Panc1 (cell line): Measurements from ENCODE around the gene EFCC1. TPM values are rescaled to one million over a fixed set of nuclear protein-coding genes. Genes with fewer than 3 reads are reported as not detected.

Experiments
- ATAC-seq: fragments of 200-7000 bp; cut with Tn5 transposase; 2 replicates; pipeline ENCODE4 v1.9.1; 2020; ENCODE audit warnings: mild to moderate bottlenecking, moderate library complexity
- BruUV-seq: library from RNA; stranded (reverse); fragments of 400-500 nt; replicated peaks from 2 replicates; lab custom pipeline; 2021; lab: Mats Ljungman, UMichigan
- CTCF ChIA-PET: fragments of 300-600 bp; sonication (Branson Sonifier 250); formaldehyde crosslinking; loops from one replicate; lab custom pipeline; 2022; ENCODE audit warnings: antibody characterized with exemption; lab: Charles Lee
- POLR2A ChIA-PET: fragments of 300-600 bp; sonication (Branson Sonifier 250); formaldehyde crosslinking; loops from one replicate; lab custom pipeline; 2022; ENCODE audit warnings: antibody characterized with exemption; lab: Charles Lee
- DNase-seq: peaks from one replicate; pipeline ENCODE4 v3.0.0-alpha.2; 2010; ENCODE audit warnings: low read depth, low spot score
- H3K27ac ChIP-seq: 2 replicates; pipeline ENCODE4 v1.5.1; 2011; ENCODE audit warnings: mild to moderate bottlenecking, low read length, inconsistent platforms
- H3K27me3 ChIP-seq: fragments of 200-500 bp; sonication (Bioruptor generic); 2 replicates; pipeline ENCODE4 v1.6.0; 2014; ENCODE audit warnings: low read length, inconsistent platforms; ENCODE audit not compliant: control insufficient read depth, insufficient read depth
- H3K36me3 ChIP-seq: fragments of 200-500 bp; sonication (Bioruptor generic); 2 replicates; pipeline ENCODE4 v1.5.1; 2014; ENCODE audit warnings: inconsistent platforms, mild to moderate bottlenecking, low read length, moderate library complexity; ENCODE audit not compliant: control insufficient read depth, insufficient read depth
- H3K4me1 ChIP-seq: 2 replicates; pipeline ENCODE4 v1.5.1; 2011; ENCODE audit warnings: inconsistent platforms, mild to moderate bottlenecking, low read length, moderate library complexity; ENCODE audit not compliant: control insufficient read depth, insufficient read depth
- H3K4me3 ChIP-seq, 2 experiments: 2 replicates each; pipeline ENCODE4 v1.5.1; 2011 to 2012; ENCODE audit warnings: low read depth in 2 of 2, low read length in 2 of 2, mild to moderate bottlenecking in 2 of 2, inconsistent platforms in 1 of 2, moderate library complexity in 1 of 2
- H3K9me3 ChIP-seq: fragments of 200-500 bp; sonication (Bioruptor generic); 2 replicates; pipeline ENCODE4 v1.5.1; 2014; ENCODE audit warnings: low read depth, mild to moderate bottlenecking, inconsistent platforms, low read length, moderate library complexity; ENCODE audit not compliant: control insufficient read depth, insufficient read depth
- POLR2AphosphoS5 ChIP-seq: IDR thresholded peaks from 2 replicates; pipeline ENCODE4 v1.6.1; 2012; ENCODE audit warnings: mild to moderate bottlenecking, low read depth, low read length, moderate library complexity
- SIN3A ChIP-seq: IDR thresholded peaks from 2 replicates; pipeline ENCODE4 v1.6.1; 2012; ENCODE audit warnings: low read depth, mild to moderate bottlenecking, low read length, moderate library complexity, borderline replicate concordance; ENCODE audit not compliant: insufficient read depth
- TCF7L2 ChIP-seq: IDR thresholded peaks from 2 replicates; pipeline ENCODE4 v1.6.1; 2011; ENCODE audit warnings: mild to moderate bottlenecking, low read depth, low read length, inconsistent platforms
- in situ Hi-C: cut with HindIII; loops from 2 replicates; pipeline ENCODE4 v1.10.0; 2016; ENCODE audit warnings: low sequenced_read_pairs, low pct_unique_long_range_greater_than_20kb
- intact Hi-C: fragments of 100-400 bp; cut with micrococcal nuclease; formaldehyde crosslinking; loops from one replicate; pipeline ENCODE4 v1.10.0; 2022; ENCODE audit not compliant: unreplicated experiment
- total RNA-seq: library from RNA; stranded (reverse); gene quantifications from one replicate; pipeline ENCODE4 v1.2.1, GENCODE V29; 2021; ENCODE audit not compliant: unreplicated experiment
- TF ChIP-seq, protein P1 (sequence below): fragments of 450-650 bp; IDR thresholded peaks from 2 replicates; pipeline ENCODE4 v1.5.1; 2017; ENCODE audit warnings: mild to moderate bottlenecking
- TF ChIP-seq, protein P2 (sequence below), 2 experiments: IDR thresholded peaks; 2 replicates each; pipeline ENCODE4 v1.6.1; 2011 to 2012; ENCODE audit warnings: low read depth in 2 of 2, control low read depth in 1 of 2, low read length in 1 of 2, mild to moderate bottlenecking in 1 of 2, moderate library complexity in 1 of 2; ENCODE audit not compliant: insufficient read depth in 1 of 2

Gene EFCC1
- total RNA-seq, 1 experiment from 2014 or later, result 0.15 TPM

DNA sequence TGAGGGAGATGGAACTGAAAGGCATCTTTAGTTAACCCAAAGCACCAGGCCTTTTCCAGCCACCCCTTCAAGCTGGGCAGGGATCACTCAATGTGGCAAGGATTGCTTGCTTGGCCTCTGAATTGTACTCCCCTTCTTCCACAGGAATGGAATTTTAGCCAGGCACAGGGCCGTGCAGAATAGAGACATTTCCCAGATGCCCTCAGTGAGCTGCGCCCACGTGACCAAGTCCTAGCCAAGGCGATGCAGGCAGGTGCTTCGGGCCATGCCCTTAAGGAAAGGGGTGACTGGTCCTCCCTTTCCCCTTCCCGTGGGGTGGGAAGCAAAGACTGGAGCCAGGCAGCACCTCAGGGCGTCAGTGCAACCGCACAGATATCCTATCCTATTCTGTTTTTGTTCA lies 77.4 kb downstream of the EFCC1 start:
- CTCF ChIA-PET, result no interaction called here
- in situ Hi-C loops, result no loop called here
- ATAC-seq, result no peak

DNA sequence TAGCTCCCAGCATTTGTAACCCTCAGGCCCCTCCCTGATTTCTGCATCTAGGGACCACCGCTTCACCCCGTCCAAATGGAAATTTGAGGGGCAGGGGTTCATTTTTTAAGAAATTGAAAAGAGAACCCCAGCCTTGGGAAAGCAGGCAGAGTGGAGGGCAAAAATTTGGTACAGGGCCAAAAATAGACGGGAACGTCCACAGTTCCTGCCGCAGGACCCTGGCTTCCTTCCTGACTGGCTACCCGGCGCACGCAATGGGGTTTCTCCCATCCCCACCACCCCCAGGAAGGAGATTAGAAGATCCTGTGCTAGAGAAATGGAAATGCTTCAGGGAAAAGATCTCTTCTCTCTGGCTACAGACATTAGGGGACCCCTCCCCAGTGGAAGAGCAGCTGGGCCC lies 80.4 kb downstream of the EFCC1 start:
- Histone ChIP-seq H3K4me1 (no peaks in the 10 kb centered on the region), H3K36me3 (no peaks in the 10 kb centered on the region), H3K4me3 (no peak overlapping the region), H3K27ac (no peak overlapping the region), H3K9me3 (no peaks in the 10 kb centered on the region), H3K27me3 (no peaks in the 10 kb centered on the region)
- ChIA-PET CTCF (no interaction called here), POLR2A (interaction anchor here (0.6 kb wide), 1 partner anchor 135 kb away, joined by 4 read pairs; no protein-coding TSS in a partner anchor)
- in situ Hi-C loops, result no loop called here
- no TSS peak for BruUV-seq
- intact Hi-C loops, result loop anchor here (10.0 kb wide), 1 partner anchor 107 kb away; no protein-coding TSS in a partner anchor
- ATAC-seq (no peak), DNase-seq (no peak)
- TF ChIP-seq, protein P1, sequence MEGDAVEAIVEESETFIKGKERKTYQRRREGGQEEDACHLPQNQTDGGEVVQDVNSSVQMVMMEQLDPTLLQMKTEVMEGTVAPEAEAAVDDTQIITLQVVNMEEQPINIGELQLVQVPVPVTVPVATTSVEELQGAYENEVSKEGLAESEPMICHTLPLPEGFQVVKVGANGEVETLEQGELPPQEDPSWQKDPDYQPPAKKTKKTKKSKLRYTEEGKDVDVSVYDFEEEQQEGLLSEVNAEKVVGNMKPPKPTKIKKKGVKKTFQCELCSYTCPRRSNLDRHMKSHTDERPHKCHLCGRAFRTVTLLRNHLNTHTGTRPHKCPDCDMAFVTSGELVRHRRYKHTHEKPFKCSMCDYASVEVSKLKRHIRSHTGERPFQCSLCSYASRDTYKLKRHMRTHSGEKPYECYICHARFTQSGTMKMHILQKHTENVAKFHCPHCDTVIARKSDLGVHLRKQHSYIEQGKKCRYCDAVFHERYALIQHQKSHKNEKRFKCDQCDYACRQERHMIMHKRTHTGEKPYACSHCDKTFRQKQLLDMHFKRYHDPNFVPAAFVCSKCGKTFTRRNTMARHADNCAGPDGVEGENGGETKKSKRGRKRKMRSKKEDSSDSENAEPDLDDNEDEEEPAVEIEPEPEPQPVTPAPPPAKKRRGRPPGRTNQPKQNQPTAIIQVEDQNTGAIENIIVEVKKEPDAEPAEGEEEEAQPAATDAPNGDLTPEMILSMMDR, result no peak
- TF ChIP-seq, protein P2, sequence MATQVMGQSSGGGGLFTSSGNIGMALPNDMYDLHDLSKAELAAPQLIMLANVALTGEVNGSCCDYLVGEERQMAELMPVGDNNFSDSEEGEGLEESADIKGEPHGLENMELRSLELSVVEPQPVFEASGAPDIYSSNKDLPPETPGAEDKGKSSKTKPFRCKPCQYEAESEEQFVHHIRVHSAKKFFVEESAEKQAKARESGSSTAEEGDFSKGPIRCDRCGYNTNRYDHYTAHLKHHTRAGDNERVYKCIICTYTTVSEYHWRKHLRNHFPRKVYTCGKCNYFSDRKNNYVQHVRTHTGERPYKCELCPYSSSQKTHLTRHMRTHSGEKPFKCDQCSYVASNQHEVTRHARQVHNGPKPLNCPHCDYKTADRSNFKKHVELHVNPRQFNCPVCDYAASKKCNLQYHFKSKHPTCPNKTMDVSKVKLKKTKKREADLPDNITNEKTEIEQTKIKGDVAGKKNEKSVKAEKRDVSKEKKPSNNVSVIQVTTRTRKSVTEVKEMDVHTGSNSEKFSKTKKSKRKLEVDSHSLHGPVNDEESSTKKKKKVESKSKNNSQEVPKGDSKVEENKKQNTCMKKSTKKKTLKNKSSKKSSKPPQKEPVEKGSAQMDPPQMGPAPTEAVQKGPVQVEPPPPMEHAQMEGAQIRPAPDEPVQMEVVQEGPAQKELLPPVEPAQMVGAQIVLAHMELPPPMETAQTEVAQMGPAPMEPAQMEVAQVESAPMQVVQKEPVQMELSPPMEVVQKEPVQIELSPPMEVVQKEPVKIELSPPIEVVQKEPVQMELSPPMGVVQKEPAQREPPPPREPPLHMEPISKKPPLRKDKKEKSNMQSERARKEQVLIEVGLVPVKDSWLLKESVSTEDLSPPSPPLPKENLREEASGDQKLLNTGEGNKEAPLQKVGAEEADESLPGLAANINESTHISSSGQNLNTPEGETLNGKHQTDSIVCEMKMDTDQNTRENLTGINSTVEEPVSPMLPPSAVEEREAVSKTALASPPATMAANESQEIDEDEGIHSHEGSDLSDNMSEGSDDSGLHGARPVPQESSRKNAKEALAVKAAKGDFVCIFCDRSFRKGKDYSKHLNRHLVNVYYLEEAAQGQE (IDR thresholded peaks at IDR 0.05; ENCODE audit: insufficient read depth in 1 of 2, low read depth in 2 of 2, low read length in 1 of 2), result no peak
- TF ChIP-seq POLR2AphosphoS5 (no peak), SIN3A (no peak), TCF7L2 (no peak)

More for the DNA sequence above, 77.4 kb downstream of the EFCC1 start:
- Histone ChIP-seq H3K4me1 (no peaks in the 10 kb centered on the region), H3K27ac (no peak overlapping the region), H3K27me3 (no peaks in the 10 kb centered on the region), H3K9me3 (no peaks in the 10 kb centered on the region), H3K36me3 (no peaks in the 10 kb centered on the region), H3K4me3 (no peak overlapping the region)
- no peak for DNase-seq
- intact Hi-C loops, result no loop called here
- no TSS peak for BruUV-seq
- TF ChIP-seq TCF7L2, result no peak
- TF ChIP-seq, protein P1, result no peak
- TF ChIP-seq, protein P2 (IDR thresholded peaks at IDR 0.05; ENCODE audit: insufficient read depth in 1 of 2, low read depth in 2 of 2, low read length in 1 of 2), result no peak
- TF ChIP-seq SIN3A, result no peak
- no peak for TF ChIP-seq POLR2AphosphoS5
- POLR2A ChIA-PET, result no interaction called here
